ENCODE results near the gene NOTCH4. TPM values are rescaled to one million over a fixed set of nuclear protein-coding genes. Genes with fewer than 3 reads are reported as not detected.

The NOTCH4 gene
- total RNA-seq, 1 experiment from 2014 or later = 2.3 TPM

- H2BK120ac ChIP-seq (ENCODE audit: low read depth, low read length, poor library complexity, severe bottlenecking) = no peak overlapping the region
- H2BK20ac ChIP-seq (ENCODE audit: low read depth, low read length, poor library complexity, severe bottlenecking) = no peak overlapping the region
- no peak overlapping the region for H3K4me2 ChIP-seq (ENCODE audit: insufficient read depth, insufficient read length, low read length)
- no peak overlapping the region for H2AK5ac ChIP-seq (ENCODE audit: insufficient read length, low read length)
- peaks cover 3% of the 10 kb centered on the region for H3K23me2 ChIP-seq (ENCODE audit: insufficient read length, low read depth, low read length, poor library complexity, severe bottlenecking)
- H3K9me3 ChIP-seq (ENCODE audit: control insufficient read depth, low read depth, low read length) = no peaks in the 10 kb centered on the region
- DNase-seq = no peak
- H3K27ac ChIP-seq (ENCODE audit: insufficient read length, low read depth, low read length) = no peak overlapping the region
- H3K4ac ChIP-seq (ENCODE audit: low read depth, low read length) = no peak overlapping the region
- H3K4me3 Mint-ChIP-seq = no peak overlapping the region
- H3K56ac ChIP-seq (ENCODE audit: insufficient read length, low read depth, low read length) = no peak overlapping the region
- H3K4me1 ChIP-seq (ENCODE audit: insufficient read depth, low read length) = no peaks in the 10 kb centered on the region
- no peaks in the 10 kb centered on the region for H3K4me1 Mint-ChIP-seq
- peaks cover 3% of the 10 kb centered on the region; the same call in 1 of the 2 replicates for H3K27me3 Mint-ChIP-seq (ENCODE audit: low read depth)
- no peaks in the 10 kb centered on the region for H3K27me3 ChIP-seq (ENCODE audit: insufficient read depth, low read length)
- H3K9me3 Mint-ChIP-seq = no peaks in the 10 kb centered on the region; a peak in 1 of 5 replicates
- no peak overlapping the region for H3T11ph ChIP-seq (ENCODE audit: low read length)
- H3K27ac Mint-ChIP-seq = no peak overlapping the region; a peak in 1 of 7 replicates
- H3K36me3 Mint-ChIP-seq (ENCODE audit: insufficient read depth in 1 of 3, low read depth in 3 of 3) = peaks cover 0 to 1% (median 0%) of the 10 kb centered on the region in 3 experiments; a peak in 1 of 7 replicates
- no peak overlapping the region for H4K5ac ChIP-seq (ENCODE audit: insufficient read length, low read depth, low read length)
- H4K20me1 ChIP-seq (ENCODE audit: control insufficient read depth, insufficient read depth, insufficient read length) = no peaks in the 10 kb centered on the region
- H3K9ac ChIP-seq (ENCODE audit: extremely low read depth, insufficient read length, low read length) = no peak overlapping the region
- no peak overlapping the region for H3K23ac ChIP-seq (ENCODE audit: insufficient read length, low read depth, low read length)
- H3K14ac ChIP-seq (ENCODE audit: insufficient read depth, low read length) = no peak overlapping the region
- WGBS (ENCODE audit: extremely low coverage, insufficient read length, low lambda C conversion rate) = 100% methylated on average over 3 of the region's 6 CpGs
- H3K18ac ChIP-seq (ENCODE audit: insufficient read length, low read depth, low read length) = no peak overlapping the region
- TF ChIP-seq, protein P1, sequence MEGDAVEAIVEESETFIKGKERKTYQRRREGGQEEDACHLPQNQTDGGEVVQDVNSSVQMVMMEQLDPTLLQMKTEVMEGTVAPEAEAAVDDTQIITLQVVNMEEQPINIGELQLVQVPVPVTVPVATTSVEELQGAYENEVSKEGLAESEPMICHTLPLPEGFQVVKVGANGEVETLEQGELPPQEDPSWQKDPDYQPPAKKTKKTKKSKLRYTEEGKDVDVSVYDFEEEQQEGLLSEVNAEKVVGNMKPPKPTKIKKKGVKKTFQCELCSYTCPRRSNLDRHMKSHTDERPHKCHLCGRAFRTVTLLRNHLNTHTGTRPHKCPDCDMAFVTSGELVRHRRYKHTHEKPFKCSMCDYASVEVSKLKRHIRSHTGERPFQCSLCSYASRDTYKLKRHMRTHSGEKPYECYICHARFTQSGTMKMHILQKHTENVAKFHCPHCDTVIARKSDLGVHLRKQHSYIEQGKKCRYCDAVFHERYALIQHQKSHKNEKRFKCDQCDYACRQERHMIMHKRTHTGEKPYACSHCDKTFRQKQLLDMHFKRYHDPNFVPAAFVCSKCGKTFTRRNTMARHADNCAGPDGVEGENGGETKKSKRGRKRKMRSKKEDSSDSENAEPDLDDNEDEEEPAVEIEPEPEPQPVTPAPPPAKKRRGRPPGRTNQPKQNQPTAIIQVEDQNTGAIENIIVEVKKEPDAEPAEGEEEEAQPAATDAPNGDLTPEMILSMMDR (conservative IDR thresholded peaks at IDR 0.05) = no peak
- no peak overlapping the region for H2BK5ac ChIP-seq (ENCODE audit: insufficient read length, low read length)
- no peak overlapping the region for H2BK12ac ChIP-seq (ENCODE audit: insufficient read length, low read depth, low read length)
- no peak overlapping the region for H2AFZ ChIP-seq (ENCODE audit: low read length)
- H2BK15ac ChIP-seq (ENCODE audit: low read depth, low read length) = no peak overlapping the region
- no peak overlapping the region for H4K8ac ChIP-seq (replicated peaks; ENCODE audit: insufficient read length, low read depth, low read length)
- H3K79me1 ChIP-seq (ENCODE audit: insufficient read depth, low read depth, low read length, poor library complexity, severe bottlenecking) = no peaks in the 10 kb centered on the region
- H3K79me2 ChIP-seq (ENCODE audit: insufficient read depth, low read length) = no peaks in the 10 kb centered on the region
- H4K91ac ChIP-seq (ENCODE audit: insufficient read length, low read depth, low read length) = no peak overlapping the region
Observed at GRCh38 chr6:32213649-32214048, 10.2 kb downstream of the NOTCH4 start.

All from H9 (cell line).